ENCODE results near the gene PDE11A.
"Not testable (repeated sequence)": the region's sequence is repeated elsewhere in the genome, so short reads cannot be mapped to it uniquely, and the experiment has no call there.

Gene PDE11A

GRCh38 chr2:178056345-178056744, 16.2 kb downstream of the PDE11A start:
- Histone ChIP-seq H3K79me2 (ENCODE audit: control insufficient read depth, insufficient read depth, low read length, unreplicated experiment) (no peaks in the 10 kb centered on the region), H3K27me3 (ENCODE audit: insufficient read depth, low read length) (no peaks in the 10 kb centered on the region), H2AFZ (ENCODE audit: low read length, unreplicated experiment) (no peak overlapping the region), H3K4me3 (ENCODE audit: low read depth, low read length) (no peak overlapping the region), H3K4me1 (ENCODE audit: control insufficient read depth, insufficient read depth, low read length, unreplicated experiment) (no peaks in the 10 kb centered on the region), H3K27ac (ENCODE audit: low read depth, low read length) (no peak overlapping the region), H3K36me3 (ENCODE audit: insufficient read depth, low read length) (no peaks in the 10 kb centered on the region)

- H3K27me3 ChIP-seq (ENCODE audit: insufficient read depth, low read length), result peaks cover 17% of the 10 kb centered on the region; the same call in 1 of the 2 replicates
- H3K27ac ChIP-seq (ENCODE audit: low read depth, low read length), result not testable (repeated sequence)
Observed at GRCh38 chr2:178051257-178051656, 21.3 kb downstream of the PDE11A start.

GRCh38 chr2:178047391-178047790, 25.2 kb downstream of the PDE11A start:
- H3K4me3 ChIP-seq (ENCODE audit: low read depth, low read length), result no peak overlapping the region
- no peaks in the 10 kb centered on the region for H3K79me2 ChIP-seq (ENCODE audit: control insufficient read depth, insufficient read depth, low read length, unreplicated experiment)
- no peaks in the 10 kb centered on the region for H3K36me3 ChIP-seq (ENCODE audit: insufficient read depth, low read length)
- H3K27ac ChIP-seq (ENCODE audit: low read depth, low read length), result no peak overlapping the region
- no peak overlapping the region for H2AFZ ChIP-seq (ENCODE audit: low read length, unreplicated experiment)
- peaks cover 36% of the 10 kb centered on the region for H3K27me3 ChIP-seq (ENCODE audit: insufficient read depth, low read length)
- no peaks in the 10 kb centered on the region for H3K4me1 ChIP-seq (ENCODE audit: control insufficient read depth, insufficient read depth, low read length, unreplicated experiment)

More at GRCh38 chr2:178051257-178051656, 21.3 kb downstream of the PDE11A start:
- not testable (repeated sequence) for H3K36me3 ChIP-seq (ENCODE audit: insufficient read depth, low read length); H3K4me3 ChIP-seq (ENCODE audit: low read depth, low read length); H3K79me2 ChIP-seq (ENCODE audit: control insufficient read depth, insufficient read depth, low read length, unreplicated experiment); H2AFZ ChIP-seq (ENCODE audit: low read length, unreplicated experiment); H3K4me1 ChIP-seq (ENCODE audit: control insufficient read depth, insufficient read depth, low read length, unreplicated experiment)

- Histone ChIP-seq H3K36me3 (ENCODE audit: insufficient read depth, low read length) (no peaks in the 10 kb centered on the region), H3K27ac (ENCODE audit: low read depth, low read length) (no peak overlapping the region), H2AFZ (ENCODE audit: low read length, unreplicated experiment) (no peak overlapping the region), H3K79me2 (ENCODE audit: control insufficient read depth, insufficient read depth, low read length, unreplicated experiment) (no peaks in the 10 kb centered on the region), H3K27me3 (ENCODE audit: insufficient read depth, low read length) (peaks cover 40% of the 10 kb centered on the region), H3K4me1 (ENCODE audit: control insufficient read depth, insufficient read depth, low read length, unreplicated experiment) (no peaks in the 10 kb centered on the region), H3K4me3 (ENCODE audit: low read depth, low read length) (no peak overlapping the region)
Observed at GRCh38 chr2:178044836-178045235, 27.7 kb downstream of the PDE11A start.

- Histone ChIP-seq H3K36me3 (ENCODE audit: insufficient read depth, low read length) (no peaks in the 10 kb centered on the region), H3K79me2 (ENCODE audit: control insufficient read depth, insufficient read depth, low read length, unreplicated experiment) (no peaks in the 10 kb centered on the region), H3K4me3 (ENCODE audit: low read depth, low read length) (no peak overlapping the region), H3K27me3 (ENCODE audit: insufficient read depth, low read length) (peaks cover 37% of the 10 kb centered on the region), H3K27ac (ENCODE audit: low read depth, low read length) (no peak overlapping the region), H3K4me1 (ENCODE audit: control insufficient read depth, insufficient read depth, low read length, unreplicated experiment) (no peaks in the 10 kb centered on the region), H2AFZ (ENCODE audit: low read length, unreplicated experiment) (no peak overlapping the region)
Observed at GRCh38 chr2:178043266-178043665, 29.3 kb downstream of the PDE11A start.

GRCh38 chr2:178033583-178033982, 39.0 kb downstream of the PDE11A start:
- H3K79me2 ChIP-seq (ENCODE audit: control insufficient read depth, insufficient read depth, low read length, unreplicated experiment); H2AFZ ChIP-seq (ENCODE audit: low read length, unreplicated experiment); H3K27me3 ChIP-seq (ENCODE audit: insufficient read depth, low read length); H3K4me3 ChIP-seq (ENCODE audit: low read depth, low read length); H3K36me3 ChIP-seq (ENCODE audit: insufficient read depth, low read length); H3K27ac ChIP-seq (ENCODE audit: low read depth, low read length); H3K4me1 ChIP-seq (ENCODE audit: control insufficient read depth, insufficient read depth, low read length, unreplicated experiment): not testable (repeated sequence)

GRCh38 chr2:178029342-178029741, 43.2 kb downstream of the PDE11A start:
- no peaks in the 10 kb centered on the region for H3K36me3 ChIP-seq (ENCODE audit: insufficient read depth, low read length)
- no peak overlapping the region for H3K27ac ChIP-seq (ENCODE audit: low read depth, low read length)
- no peaks in the 10 kb centered on the region for H3K79me2 ChIP-seq (ENCODE audit: control insufficient read depth, insufficient read depth, low read length, unreplicated experiment)
- H2AFZ ChIP-seq (ENCODE audit: low read length, unreplicated experiment), result no peak overlapping the region
- no peaks in the 10 kb centered on the region for H3K4me1 ChIP-seq (ENCODE audit: control insufficient read depth, insufficient read depth, low read length, unreplicated experiment)
- H3K4me3 ChIP-seq (ENCODE audit: low read depth, low read length), result no peak overlapping the region
- 0 out of 2 replicates have a peak, but pooled peaks cover 3% of the 10 kb centered on the region for H3K27me3 ChIP-seq (ENCODE audit: insufficient read depth, low read length)

- Histone ChIP-seq H3K79me2 (ENCODE audit: control insufficient read depth, insufficient read depth, low read length, unreplicated experiment) (no peaks in the 10 kb centered on the region), H3K27ac (ENCODE audit: low read depth, low read length) (no peak overlapping the region), H3K4me1 (ENCODE audit: control insufficient read depth, insufficient read depth, low read length, unreplicated experiment) (no peaks in the 10 kb centered on the region), H3K36me3 (ENCODE audit: insufficient read depth, low read length) (no peaks in the 10 kb centered on the region), H2AFZ (ENCODE audit: low read length, unreplicated experiment) (no peak overlapping the region), H3K4me3 (ENCODE audit: low read depth, low read length) (no peak overlapping the region), H3K27me3 (ENCODE audit: insufficient read depth, low read length) (0 out of 2 replicates have a peak, but pooled peaks cover 3% of the 10 kb centered on the region)
Observed at GRCh38 chr2:178025551-178026185, 46.9 kb downstream of the PDE11A start.

- no peaks in the 10 kb centered on the region for H3K36me3 ChIP-seq (ENCODE audit: insufficient read depth, low read length)
- H3K4me3 ChIP-seq (ENCODE audit: low read depth, low read length), result no peak overlapping the region
- no peak overlapping the region for H2AFZ ChIP-seq (ENCODE audit: low read length, unreplicated experiment)
- H3K27me3 ChIP-seq (ENCODE audit: insufficient read depth, low read length), result no peaks in the 10 kb centered on the region; the same call in 1 of the 2 replicates
- H3K27ac ChIP-seq (ENCODE audit: low read depth, low read length), result no peak overlapping the region
- H3K79me2 ChIP-seq (ENCODE audit: control insufficient read depth, insufficient read depth, low read length, unreplicated experiment), result no peaks in the 10 kb centered on the region
- no peaks in the 10 kb centered on the region for H3K4me1 ChIP-seq (ENCODE audit: control insufficient read depth, insufficient read depth, low read length, unreplicated experiment)
Observed at GRCh38 chr2:178018141-178018540, 54.4 kb downstream of the PDE11A start.

GRCh38 chr2:178016612-178017011, 56.0 kb downstream of the PDE11A start:
- no peaks in the 10 kb centered on the region for H3K36me3 ChIP-seq (ENCODE audit: insufficient read depth, low read length)
- no peaks in the 10 kb centered on the region for H3K79me2 ChIP-seq (ENCODE audit: control insufficient read depth, insufficient read depth, low read length, unreplicated experiment)
- H3K4me3 ChIP-seq (ENCODE audit: low read depth, low read length), result no peak overlapping the region
- no peak overlapping the region for H3K27ac ChIP-seq (ENCODE audit: low read depth, low read length)
- H3K4me1 ChIP-seq (ENCODE audit: control insufficient read depth, insufficient read depth, low read length, unreplicated experiment), result no peaks in the 10 kb centered on the region
- H3K27me3 ChIP-seq (ENCODE audit: insufficient read depth, low read length), result no peaks in the 10 kb centered on the region; the same call in 1 of the 2 replicates
- H2AFZ ChIP-seq (ENCODE audit: low read length, unreplicated experiment), result no peak overlapping the region

GRCh38 chr2:178012639-178013038, 59.9 kb downstream of the PDE11A start:
- H3K4me3 ChIP-seq (ENCODE audit: low read depth, low read length), result no peak overlapping the region
- H3K79me2 ChIP-seq (ENCODE audit: control insufficient read depth, insufficient read depth, low read length, unreplicated experiment), result no peaks in the 10 kb centered on the region
- H3K27me3 ChIP-seq (ENCODE audit: insufficient read depth, low read length), result no peaks in the 10 kb centered on the region
- H3K36me3 ChIP-seq (ENCODE audit: insufficient read depth, low read length), result no peaks in the 10 kb centered on the region
- no peak overlapping the region for H3K27ac ChIP-seq (ENCODE audit: low read depth, low read length)
- no peaks in the 10 kb centered on the region for H3K4me1 ChIP-seq (ENCODE audit: control insufficient read depth, insufficient read depth, low read length, unreplicated experiment)
- no peak overlapping the region for H2AFZ ChIP-seq (ENCODE audit: low read length, unreplicated experiment)

Measured in ACC112 (cell line).